HepG2 (cell line): Measurements from ENCODE around the gene ARFGAP2. TPM values are rescaled to one million over a fixed set of nuclear protein-coding genes. Genes with fewer than 3 reads are reported as not detected.
A peak's percentile ranks its signal among the peaks of the same experiment; 100 is the strongest.

Experiments used
- ATF6 ChIP-seq: sonication (generic); formaldehyde crosslinking; conservative IDR thresholded peaks from 2 replicates; pipeline ENCODE4 v1.4.0; 2020; ENCODE audit warnings: missing genetic modification reagents
- E2F1 ChIP-seq: sonication (generic); formaldehyde crosslinking; IDR thresholded peaks from 2 replicates; pipeline ENCODE4 v1.5.0; 2020; ENCODE audit warnings: missing genetic modification reagents
- EZH2 ChIP-seq: conservative IDR thresholded peaks from 2 replicates; pipeline ENCODE4 v1.6.1; 2012; ENCODE audit warnings: mild to moderate bottlenecking, low read depth, low read length, moderate library complexity
- GATAD1 ChIP-seq: IDR thresholded peaks from 2 replicates; pipeline ENCODE4 v1.6.1; 2016; ENCODE audit warnings: missing genetic modification reagents, missing compliant biosample characterization
- MLLT10 ChIP-seq: sonication (generic); formaldehyde crosslinking; IDR thresholded peaks from 2 replicates; pipeline ENCODE4 v1.4.0; 2020; ENCODE audit warnings: missing genetic modification reagents
- NAIF1 ChIP-seq: sonication (generic); formaldehyde crosslinking; IDR thresholded peaks from 2 replicates; pipeline ENCODE4 v1.5.0; 2020; ENCODE audit warnings: mild to moderate bottlenecking, missing genetic modification reagents, borderline replicate concordance
- PHB2 ChIP-seq: fragments of 450-650 bp; IDR thresholded peaks from 2 replicates; pipeline ENCODE4 v1.6.1; 2018; ENCODE audit not compliant: partially characterized antibody
- RFXAP ChIP-seq: sonication (generic); formaldehyde crosslinking; IDR thresholded peaks from 2 replicates; pipeline ENCODE4 v1.4.0; 2020; ENCODE audit warnings: missing genetic modification reagents, borderline replicate concordance
- WIZ ChIP-seq: sonication (generic); formaldehyde crosslinking; IDR thresholded peaks from 2 replicates; pipeline ENCODE4 v1.5.1; 2020; ENCODE audit warnings: mild to moderate bottlenecking, missing genetic modification reagents
- ZBTB43 ChIP-seq: sonication (generic); formaldehyde crosslinking; conservative IDR thresholded peaks from 2 replicates; pipeline ENCODE4 v1.4.0; 2020; ENCODE audit warnings: missing genetic modification reagents
- ZMAT3 ChIP-seq: sonication (generic); formaldehyde crosslinking; conservative IDR thresholded peaks from 2 replicates; pipeline ENCODE4 v1.7.0; 2021; ENCODE audit warnings: missing genetic modification reagents
- ZNF556 ChIP-seq: sonication (generic); formaldehyde crosslinking; IDR thresholded peaks from 2 replicates; pipeline ENCODE4 v1.4.0; 2020; ENCODE audit warnings: mild to moderate bottlenecking, missing genetic modification reagents, borderline replicate concordance
- polyA plus RNA-seq, 8 experiments: library from polyadenylated mRNA; depleted of rRNA in 3 of 8; stranded (reverse) in 7 of 8; unstranded in 1 of 8; fragments of >200 nt; fragmentation: Illumina TruSeq in 4 of 8; extraction: Trizol in 4 of 8; gene quantifications; 2 replicates each; pipeline versions ENCODE4 v1.2.1 to v1.2.3, GENCODE V29; 2011 to 2016; ENCODE audit warnings: low read depth in 4 of 8, missing spikeins in 1 of 8, mixed read lengths in 1 of 8; ENCODE audit not compliant: insufficient read depth in 1 of 8
- total RNA-seq, 5 experiments: library from RNA; depleted of rRNA; stranded (reverse); fragments of >200 nt; fragmentation: Illumina TruSeq; extraction: Trizol; gene quantifications; 2 replicates each; pipeline ENCODE4 v1.2.3, GENCODE V29; 2016; ENCODE audit warnings: low read depth in 1 of 5
- TF ChIP-seq, protein P1 (sequence below), 2 experiments: IDR thresholded peaks; 2 replicates each; pipeline ENCODE4 v1.6.1; 2011 to 2012; ENCODE audit warnings: low read length in 2 of 2, borderline replicate concordance in 1 of 2, low read depth in 1 of 2, mild to moderate bottlenecking in 1 of 2, moderate library complexity in 1 of 2
- TF ChIP-seq, protein P2 (sequence below): sonication (generic); formaldehyde crosslinking; IDR thresholded peaks from 2 replicates; pipeline ENCODE4 v1.4.0; 2020; ENCODE audit warnings: missing genetic modification reagents, borderline replicate concordance
- TF ChIP-seq, protein P3 (sequence below): sonication (generic); formaldehyde crosslinking; IDR thresholded peaks from 2 replicates; pipeline ENCODE4 v1.4.0; 2020; ENCODE audit warnings: low read depth, mild to moderate bottlenecking, missing genetic modification reagents

The ARFGAP2 gene
- total and polyA plus RNA-seq, 2 of the 13 experiments (the other 11 are each of a cell fraction or from before 2014, with no cell fraction given), result 32.3 to 75.3 TPM

DNA sequence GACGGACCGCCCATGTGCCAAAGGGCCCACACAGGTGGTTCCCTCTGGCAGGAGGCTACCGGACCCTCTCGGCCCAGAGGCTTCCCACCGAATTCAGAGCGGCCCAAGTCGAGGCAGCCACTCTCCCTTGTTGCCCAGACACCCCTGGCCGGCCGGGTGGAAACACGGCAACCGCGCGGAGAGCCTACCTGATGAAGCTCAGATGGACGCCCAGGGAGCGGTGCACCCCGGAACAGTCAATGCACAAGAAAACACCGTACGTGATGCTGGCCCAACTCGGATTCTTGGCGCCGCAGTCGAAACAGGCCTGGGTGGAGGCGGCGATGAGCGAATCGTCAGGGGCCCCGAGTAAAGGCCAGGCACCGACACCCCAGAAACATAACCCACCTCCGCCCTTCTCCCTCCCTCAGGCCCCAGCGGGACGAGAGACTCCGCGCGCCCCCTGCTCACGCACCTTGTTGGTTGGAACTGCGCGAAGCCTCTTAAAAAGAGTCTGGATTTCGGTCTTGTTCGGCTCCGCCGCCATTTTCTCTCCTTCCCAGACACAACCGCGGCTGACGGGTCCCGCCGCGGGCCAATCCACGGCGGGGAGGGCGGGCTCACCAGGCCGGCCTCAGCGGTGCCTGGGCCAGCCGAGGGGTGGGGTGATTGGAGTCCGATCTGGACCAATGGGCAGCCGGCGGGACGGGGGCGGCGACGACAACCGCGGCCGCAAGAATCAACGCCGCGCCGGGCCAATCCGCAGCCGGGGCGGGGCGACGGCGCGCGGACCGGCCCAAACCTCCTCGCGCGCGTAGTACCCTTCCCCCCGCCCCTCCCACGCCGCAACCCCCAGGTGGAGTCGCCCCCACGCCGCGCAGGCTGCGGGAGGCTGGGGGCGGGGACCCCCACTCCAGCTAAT, at the start of gene ARFGAP2 (continued):
- TF ChIP-seq, protein P1, sequence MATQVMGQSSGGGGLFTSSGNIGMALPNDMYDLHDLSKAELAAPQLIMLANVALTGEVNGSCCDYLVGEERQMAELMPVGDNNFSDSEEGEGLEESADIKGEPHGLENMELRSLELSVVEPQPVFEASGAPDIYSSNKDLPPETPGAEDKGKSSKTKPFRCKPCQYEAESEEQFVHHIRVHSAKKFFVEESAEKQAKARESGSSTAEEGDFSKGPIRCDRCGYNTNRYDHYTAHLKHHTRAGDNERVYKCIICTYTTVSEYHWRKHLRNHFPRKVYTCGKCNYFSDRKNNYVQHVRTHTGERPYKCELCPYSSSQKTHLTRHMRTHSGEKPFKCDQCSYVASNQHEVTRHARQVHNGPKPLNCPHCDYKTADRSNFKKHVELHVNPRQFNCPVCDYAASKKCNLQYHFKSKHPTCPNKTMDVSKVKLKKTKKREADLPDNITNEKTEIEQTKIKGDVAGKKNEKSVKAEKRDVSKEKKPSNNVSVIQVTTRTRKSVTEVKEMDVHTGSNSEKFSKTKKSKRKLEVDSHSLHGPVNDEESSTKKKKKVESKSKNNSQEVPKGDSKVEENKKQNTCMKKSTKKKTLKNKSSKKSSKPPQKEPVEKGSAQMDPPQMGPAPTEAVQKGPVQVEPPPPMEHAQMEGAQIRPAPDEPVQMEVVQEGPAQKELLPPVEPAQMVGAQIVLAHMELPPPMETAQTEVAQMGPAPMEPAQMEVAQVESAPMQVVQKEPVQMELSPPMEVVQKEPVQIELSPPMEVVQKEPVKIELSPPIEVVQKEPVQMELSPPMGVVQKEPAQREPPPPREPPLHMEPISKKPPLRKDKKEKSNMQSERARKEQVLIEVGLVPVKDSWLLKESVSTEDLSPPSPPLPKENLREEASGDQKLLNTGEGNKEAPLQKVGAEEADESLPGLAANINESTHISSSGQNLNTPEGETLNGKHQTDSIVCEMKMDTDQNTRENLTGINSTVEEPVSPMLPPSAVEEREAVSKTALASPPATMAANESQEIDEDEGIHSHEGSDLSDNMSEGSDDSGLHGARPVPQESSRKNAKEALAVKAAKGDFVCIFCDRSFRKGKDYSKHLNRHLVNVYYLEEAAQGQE (IDR thresholded peaks at IDR 0.05; ENCODE audit: borderline replicate concordance in 1 of 2, low read depth in 1 of 2, low read length in 2 of 2), result peak in 1 of 2 experiments; percentile 58; a peak in 1 of 4 replicates
- TF ChIP-seq, protein P2, sequence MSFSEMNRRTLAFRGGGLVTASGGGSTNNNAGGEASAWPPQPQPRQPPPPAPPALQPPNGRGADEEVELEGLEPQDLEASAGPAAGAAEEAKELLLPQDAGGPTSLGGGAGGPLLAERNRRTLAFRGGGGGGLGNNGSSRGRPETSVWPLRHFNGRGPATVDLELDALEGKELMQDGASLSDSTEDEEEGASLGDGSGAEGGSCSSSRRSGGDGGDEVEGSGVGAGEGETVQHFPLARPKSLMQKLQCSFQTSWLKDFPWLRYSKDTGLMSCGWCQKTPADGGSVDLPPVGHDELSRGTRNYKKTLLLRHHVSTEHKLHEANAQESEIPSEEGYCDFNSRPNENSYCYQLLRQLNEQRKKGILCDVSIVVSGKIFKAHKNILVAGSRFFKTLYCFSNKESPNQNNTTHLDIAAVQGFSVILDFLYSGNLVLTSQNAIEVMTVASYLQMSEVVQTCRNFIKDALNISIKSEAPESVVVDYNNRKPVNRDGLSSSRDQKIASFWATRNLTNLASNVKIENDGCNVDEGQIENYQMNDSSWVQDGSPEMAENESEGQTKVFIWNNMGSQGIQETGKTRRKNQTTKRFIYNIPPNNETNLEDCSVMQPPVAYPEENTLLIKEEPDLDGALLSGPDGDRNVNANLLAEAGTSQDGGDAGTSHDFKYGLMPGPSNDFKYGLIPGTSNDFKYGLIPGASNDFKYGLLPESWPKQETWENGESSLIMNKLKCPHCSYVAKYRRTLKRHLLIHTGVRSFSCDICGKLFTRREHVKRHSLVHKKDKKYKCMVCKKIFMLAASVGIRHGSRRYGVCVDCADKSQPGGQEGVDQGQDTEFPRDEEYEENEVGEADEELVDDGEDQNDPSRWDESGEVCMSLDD (CRISPR knock-in tag), result 0 out of 2 replicates have a peak, but pooled peaks have one; percentile 33
- TF ChIP-seq ZBTB43 (CRISPR knock-in tag) (no peak; the same call in 1 of the 2 replicates), PHB2 (no peak), NAIF1 (no peak), MLLT10 (CRISPR knock-in tag) (no peak), ZNF556 (peak; percentile 83; the same call in 1 of the 2 replicates), E2F1 (CRISPR knock-in tag) (no peak; the same call in 1 of the 2 replicates), RFXAP (CRISPR knock-in tag) (peak; percentile 48; the same call in 1 of the 2 replicates), EZH2 (no peak), GATAD1 (peak; percentile 96), WIZ (CRISPR knock-in tag) (0 out of 2 replicates have a peak, but pooled peaks have one; percentile 5), ATF6 (CRISPR knock-in tag) (no peak), ZMAT3 (CRISPR knock-in tag) (no peak)
- TF ChIP-seq, protein P3, sequence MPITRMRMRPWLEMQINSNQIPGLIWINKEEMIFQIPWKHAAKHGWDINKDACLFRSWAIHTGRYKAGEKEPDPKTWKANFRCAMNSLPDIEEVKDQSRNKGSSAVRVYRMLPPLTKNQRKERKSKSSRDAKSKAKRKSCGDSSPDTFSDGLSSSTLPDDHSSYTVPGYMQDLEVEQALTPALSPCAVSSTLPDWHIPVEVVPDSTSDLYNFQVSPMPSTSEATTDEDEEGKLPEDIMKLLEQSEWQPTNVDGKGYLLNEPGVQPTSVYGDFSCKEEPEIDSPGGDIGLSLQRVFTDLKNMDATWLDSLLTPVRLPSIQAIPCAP, result no peak
